ENCODE data around the gene PIK3R1. TPM values are rescaled to one million over a fixed set of nuclear protein-coding genes. Genes with fewer than 3 reads are reported as not detected.

The PIK3R1 gene
- 58.7 and 66.6 TPM in 2 replicates for total RNA-seq

- intact Hi-C loops (cut with micrococcal nuclease): loop anchor here (1.0 to 5.0 kb wide), 11 partner anchors 24 to 1388 kb away; partner anchors contain the start of genes AK6, CCNB1, RAD17 and SLC30A5
These were observed at the start of gene PIK3R1 for GRCh38 chr5:68215208-68215897. Gene PIK3R1, plus strand, starts transcription at chr5:68215756. Its CDS starts 10,920 bp downstream, at chr5:68226676.

- intact Hi-C loops (cut with micrococcal nuclease): no loop called here
These were observed 48.3 kb upstream of the PIK3R1 start for GRCh38 chr5:68167195-68167651.

- intact Hi-C loops (cut with micrococcal nuclease): no loop called here
These were observed 45.7 kb upstream of the PIK3R1 start for GRCh38 chr5:68169903-68170302.

GRCh38 chr5:68170826-68171558 lies 44.6 kb upstream of the PIK3R1 start:
- intact Hi-C loops (cut with micrococcal nuclease): no loop called here

- intact Hi-C loops (cut with micrococcal nuclease): no loop called here
These were observed 43.2 kb upstream of the PIK3R1 start for GRCh38 chr5:68172314-68172713.

GRCh38 chr5:68173007-68173406 lies 42.5 kb upstream of the PIK3R1 start:
- intact Hi-C loops (cut with micrococcal nuclease): no loop called here

GRCh38 chr5:68176253-68176652 lies 39.3 kb upstream of the PIK3R1 start:
- intact Hi-C loops (cut with micrococcal nuclease): no loop called here

- intact Hi-C loops (cut with micrococcal nuclease): no loop called here
These were observed 38.6 kb upstream of the PIK3R1 start for GRCh38 chr5:68176802-68177479.

- intact Hi-C loops (cut with micrococcal nuclease): no loop called here
These were observed 37.9 kb upstream of the PIK3R1 start for GRCh38 chr5:68177676-68178075.

GRCh38 chr5:68178579-68178978 lies 37.0 kb upstream of the PIK3R1 start:
- intact Hi-C loops (cut with micrococcal nuclease): no loop called here

- intact Hi-C loops (cut with micrococcal nuclease): no loop called here
These were observed 35.2 kb upstream of the PIK3R1 start for GRCh38 chr5:68180121-68181038.

GRCh38 chr5:68181039-68181599 lies 34.4 kb upstream of the PIK3R1 start:
- intact Hi-C loops (cut with micrococcal nuclease): no loop called here

GRCh38 chr5:68182094-68182493 lies 33.5 kb upstream of the PIK3R1 start:
- intact Hi-C loops (cut with micrococcal nuclease): no loop called here

GRCh38 chr5:68182534-68182933 lies 33.0 kb upstream of the PIK3R1 start:
- intact Hi-C loops (cut with micrococcal nuclease): no loop called here

- intact Hi-C loops (cut with micrococcal nuclease): no loop called here
These were observed 28.1 kb upstream of the PIK3R1 start for GRCh38 chr5:68187268-68188055.

- intact Hi-C loops (cut with micrococcal nuclease): no loop called here
These were observed 26.4 kb upstream of the PIK3R1 start for GRCh38 chr5:68189171-68189570.

GRCh38 chr5:68189613-68190012 lies 25.9 kb upstream of the PIK3R1 start:
- intact Hi-C loops (cut with micrococcal nuclease): no loop called here

- intact Hi-C loops (cut with micrococcal nuclease): no loop called here
These were observed 24.9 kb upstream of the PIK3R1 start for GRCh38 chr5:68190619-68191018.

- intact Hi-C loops (cut with micrococcal nuclease): no loop called here
These were observed 24.3 kb upstream of the PIK3R1 start for GRCh38 chr5:68191083-68191791.

All from T-helper 1 cell treated with Interleukin-12 subunit alpha and Interleukin-12 subunit beta and Interleukin-4 antibody, amounts not matched to agents 30 ng/mL and 1 ng/mL, for 36 hours (primary cell).